T-cell (primary cell): Measurements from ENCODE around the gene VMO1. TPM values are rescaled to one million over a fixed set of nuclear protein-coding genes. Genes with fewer than 3 reads are reported as not detected.
A peak's percentile ranks its signal among the peaks of the same experiment; 100 is the strongest.

Source experiments
- ATAC-seq, 4 experiments: fragments of 200-7000 bp in 3 of 4; fragments of 150-1000 bp in 1 of 4; cut with Tn5 transposase; replicated peaks in 1 of 4; 1 replicate in 3 of 4; 2 replicates in 1 of 4; pipeline ENCODE4 v1.10.0; 2021; ENCODE audit warnings: moderate library complexity in 3 of 4, mild to moderate bottlenecking in 2 of 4, moderate number of reproducible peaks in 1 of 4
- CTCF ChIA-PET, 2 donors: fragments of 300-600 bp; sonication (Branson Sonifier 250); formaldehyde crosslinking; loops; one replicate each; lab custom pipeline; 2022; ENCODE audit warnings: antibody characterized with exemption in 2 of 2; lab: Charles Lee
- POLR2A ChIA-PET, 2 donors: fragments of 300-600 bp; sonication (Branson Sonifier 250); formaldehyde crosslinking; loops; one replicate each; lab custom pipeline; 2022; ENCODE audit warnings: antibody characterized with exemption in 2 of 2; lab: Charles Lee
- DNase-seq, 35 experiments: peaks; one replicate each; pipeline versions ENCODE4 v3.0.0 to v3.0.0-alpha.2; 2013 to 2023
- H3K27ac ChIP-seq: one replicate; pipeline ENCODE4 v1.5.1; 2013; ENCODE audit warnings: low read length
- H3K27me3 ChIP-seq, 2 experiments: replicated peaks in 1 of 2; 1 replicate in 1 of 2; 2 replicates in 1 of 2; pipeline versions ENCODE4 v1.6.1 to v1.7.0; 2013; ENCODE audit warnings: low read length in 1 of 2, mixed read lengths in 1 of 2; ENCODE audit not compliant: control insufficient read depth in 2 of 2, insufficient read depth in 2 of 2; ENCODE audit errors: extremely low read depth in 1 of 2
- H3K36me3 ChIP-seq, 2 donors: 1 replicate in 1 of 2; 2 replicates in 1 of 2; pipeline versions ENCODE4 v1.6.1 to v1.7.0; 2013; ENCODE audit warnings: low read length in 1 of 2; ENCODE audit not compliant: control insufficient read depth in 2 of 2, insufficient read depth in 1 of 2; ENCODE audit errors: extremely low read depth in 1 of 2
- H3K4me1 ChIP-seq, 2 experiments: 1 replicate in 1 of 2; 2 replicates in 1 of 2; pipeline versions ENCODE4 v1.6.1 to v1.7.0; 2013; ENCODE audit warnings: low read length in 2 of 2, mixed read lengths in 1 of 2; ENCODE audit not compliant: insufficient read depth in 2 of 2, control insufficient read depth in 1 of 2; ENCODE audit errors: extremely low read depth in 1 of 2
- H3K4me3 ChIP-seq, 2 donors: 1 replicate in 1 of 2; 2 replicates in 1 of 2; pipeline versions ENCODE4 v1.5.1 to v1.7.0; 2013; ENCODE audit warnings: mild to moderate bottlenecking in 2 of 2, low read length in 1 of 2, moderate library complexity in 1 of 2; ENCODE audit not compliant: control insufficient read depth in 1 of 2; ENCODE audit errors: extremely low read depth in 1 of 2
- H3K9me3 ChIP-seq: 2 replicates; pipeline ENCODE4 v1.7.0; 2013
- H3K27ac Mint-ChIP-seq, 2 donors: one replicate each; pipeline ENCODE4 v1.8.0; 2020 to 2021; ENCODE audit warnings: mild to moderate bottlenecking in 2 of 2, mixed read lengths in 2 of 2
- H3K27me3 Mint-ChIP-seq, 2 donors: one replicate each; pipeline ENCODE4 v1.8.0; 2021 to 2022; ENCODE audit warnings: mixed read lengths in 2 of 2
- H3K36me3 Mint-ChIP-seq: one replicate; pipeline ENCODE4 v1.8.0; 2021; ENCODE audit warnings: mixed read lengths
- H3K4me1 Mint-ChIP-seq, 3 donors: one replicate each; pipeline ENCODE4 v1.8.0; 2020 to 2022; ENCODE audit warnings: mixed read lengths in 3 of 3, mild to moderate bottlenecking in 1 of 3
- H3K4me3 Mint-ChIP-seq, 3 donors: one replicate each; pipeline ENCODE4 v1.8.0; 2020 to 2022; ENCODE audit warnings: mild to moderate bottlenecking in 3 of 3, mixed read lengths in 3 of 3, moderate library complexity in 3 of 3
- H3K9me3 Mint-ChIP-seq, 3 donors: one replicate each; pipeline ENCODE4 v1.8.0; 2020 to 2022; ENCODE audit warnings: mixed read lengths in 3 of 3
- WGBS: methylation state at CpG from one replicate; pipeline ENCODE4 v1.1.5; 2013; ENCODE audit warnings: missing lambda C conversion rate; ENCODE audit not compliant: insufficient coverage; 5-methylcytosine and 5-hydroxymethylcytosine counted together
- total RNA-seq, 35 experiments: library from RNA in 6 of 35; stranded (reverse) in 6 of 35; fragments of 120-200 nt in 1 of 35; gene quantifications; one replicate each; pipeline versions ENCODE4 v1.2.1 to v1.2.4 and lab custom pipeline; 2013 to 2026

Gene VMO1
- total RNA-seq, 5 donors from 2014 or later (not counting 1 experiment from before 2014, with no cell fraction given) = 0.38 to 0.82 (median 0.59) TPM; not detected in 1

- DNase-seq = peak in 2 of 35 experiments; percentile 30
- Histone ChIP-seq H3K4me1 (peaks cover 5 to 30% of the 10 kb centered on the region in 2 experiments), H3K36me3 (no peaks in the 10 kb centered on the region), H3K4me3 (no peak overlapping the region), H3K9me3 (no peaks in the 10 kb centered on the region), H3K27ac (no peak overlapping the region), H3K27me3 (peaks cover 13 to 86% of the 10 kb centered on the region in 2 experiments)
- peaks cover 18 to 27% (median 23%) of the 10 kb centered on the region in 3 donors for H3K4me1 Mint-ChIP-seq
- no peak overlapping the region for H3K27ac Mint-ChIP-seq
- peak overlapping the region in 1 of 3 donors; percentile 59 for H3K4me3 Mint-ChIP-seq
- no peaks in the 10 kb centered on the region for H3K9me3 Mint-ChIP-seq
- peaks cover 38 to 66% of the 10 kb centered on the region in 2 donors for H3K27me3 Mint-ChIP-seq
- no peaks in the 10 kb centered on the region for H3K36me3 Mint-ChIP-seq
- POLR2A ChIA-PET = no interaction called here
- ATAC-seq = no peak
- CTCF ChIA-PET = no interaction called here
- 9% methylated on average over 52 of the region's 61 CpGs for WGBS
These were observed 656 bp downstream of the VMO1 start for GRCh38 chr17:4785311-4786105.

GRCh38 chr17:4782652-4783051 lies 3.5 kb downstream of the VMO1 start:
- Mint-ChIP-seq H3K27ac (no peak overlapping the region), H3K27me3 (peaks cover 37 to 78% of the 10 kb centered on the region in 2 donors), H3K9me3 (no peaks in the 10 kb centered on the region), H3K36me3 (no peaks in the 10 kb centered on the region), H3K4me3 (no peak overlapping the region), H3K4me1 (peaks cover 15 to 22% (median 18%) of the 10 kb centered on the region in 3 donors)
- CTCF ChIA-PET = no interaction called here
- DNase-seq (no peak), ATAC-seq (peak in 1 of 4 experiments; percentile 18)
- peaks cover 0 to 16% of the 10 kb centered on the region in 2 experiments for H3K4me1 ChIP-seq
- H3K27me3 ChIP-seq = peaks cover 10 to 77% of the 10 kb centered on the region in 2 experiments
- H3K9me3 ChIP-seq = no peaks in the 10 kb centered on the region
- WGBS = 39% methylated on average over 17 of the region's 28 CpGs
- H3K36me3 ChIP-seq = no peaks in the 10 kb centered on the region
- H3K4me3 ChIP-seq = no peak overlapping the region
- no peak overlapping the region for H3K27ac ChIP-seq
- POLR2A ChIA-PET = interaction anchor here in 1 of 2 donors (1.1 kb wide), 1 partner anchor 13 kb away, joined by 8 read pairs; the partner anchor contains the start of gene PSMB6

GRCh38 chr17:4780325-4780955 lies 5.7 kb downstream of the VMO1 start:
- H3K27ac Mint-ChIP-seq = no peak overlapping the region
- ATAC-seq (no peak), DNase-seq (no peak)
- no peak overlapping the region for H3K27ac ChIP-seq
- peaks cover 4 to 5% (median 5%) of the 10 kb centered on the region in 3 donors for H3K4me1 Mint-ChIP-seq
- peaks cover 6 to 55% of the 10 kb centered on the region in 2 experiments for H3K27me3 ChIP-seq
- no peak overlapping the region for H3K4me3 Mint-ChIP-seq
- ChIA-PET CTCF (interaction anchor here in 1 of 2 donors (0.5 kb wide), 1 partner anchor 391 kb away, joined by 3 read pairs; no protein-coding TSS in a partner anchor), POLR2A (no interaction called here)
- no peaks in the 10 kb centered on the region for H3K9me3 Mint-ChIP-seq
- peaks cover 0 to 6% of the 10 kb centered on the region in 2 experiments for H3K4me1 ChIP-seq
- H3K36me3 ChIP-seq = no peaks in the 10 kb centered on the region
- 55% methylated on average over 3 of the region's 11 CpGs for WGBS
- no peak overlapping the region for H3K4me3 ChIP-seq
- H3K27me3 Mint-ChIP-seq = peaks cover 20 to 58% of the 10 kb centered on the region in 2 donors
- H3K36me3 Mint-ChIP-seq = no peaks in the 10 kb centered on the region
- H3K9me3 ChIP-seq = no peaks in the 10 kb centered on the region

- H3K4me1 Mint-ChIP-seq = peaks cover 0 to 5% (median 0%) of the 10 kb centered on the region in 3 donors
- Histone ChIP-seq H3K4me3 (no peak overlapping the region), H3K36me3 (no peaks in the 10 kb centered on the region), H3K4me1 (no peaks in the 10 kb centered on the region), H3K9me3 (no peaks in the 10 kb centered on the region), H3K27ac (no peak overlapping the region), H3K27me3 (peaks cover 0 to 34% of the 10 kb centered on the region in 2 experiments)
- peaks cover 14 to 37% of the 10 kb centered on the region in 2 donors for H3K27me3 Mint-ChIP-seq
- H3K9me3 Mint-ChIP-seq = no peaks in the 10 kb centered on the region
- no peaks in the 10 kb centered on the region for H3K36me3 Mint-ChIP-seq
- CTCF ChIA-PET = no interaction called here
- no peak overlapping the region for H3K27ac Mint-ChIP-seq
- H3K4me3 Mint-ChIP-seq = no peak overlapping the region
- ATAC-seq = no peak
- 77% methylated on average over 8 of the region's 9 CpGs for WGBS
- no peak for DNase-seq
- POLR2A ChIA-PET = no interaction called here
These were observed 8.0 kb downstream of the VMO1 start for GRCh38 chr17:4777969-4778760.

GRCh38 chr17:4772235-4772613 lies 13.9 kb downstream of the VMO1 start:
- CTCF ChIA-PET = interaction anchor here in 1 of 2 donors (0.5 kb wide), 1 partner anchor 104 kb away, joined by 9 read pairs; no protein-coding TSS in a partner anchor
- Mint-ChIP-seq H3K36me3 (no peaks in the 10 kb centered on the region), H3K9me3 (no peaks in the 10 kb centered on the region), H3K4me1 (peaks cover 7 to 9% (median 7%) of the 10 kb centered on the region in 3 donors), H3K4me3 (no peak overlapping the region), H3K27me3 (peaks cover 4 to 6% of the 10 kb centered on the region in 2 donors), H3K27ac (no peak overlapping the region)
- POLR2A ChIA-PET = no interaction called here
- 62% methylated on average over 3 of the region's 10 CpGs for WGBS
- Histone ChIP-seq H3K27ac (no peak overlapping the region), H3K9me3 (no peaks in the 10 kb centered on the region), H3K4me1 (peaks cover 0 to 11% of the 10 kb centered on the region in 2 experiments), H3K36me3 (no peaks in the 10 kb centered on the region), H3K4me3 (no peak overlapping the region), H3K27me3 (peaks cover 0 to 26% of the 10 kb centered on the region in 2 experiments)
- DNase-seq = no peak
- ATAC-seq = no peak
